IMR-90 (cell line): ENCODE data around the gene HNRNPA3. TPM values are rescaled to one million over a fixed set of nuclear protein-coding genes. Genes with fewer than 3 reads are reported as not detected.

ENCODE experiments used
- ATAC-seq: fragments of 200-7000 bp; cut with Tn5 transposase; 2 replicates; pipeline ENCODE4 v1.9.1; 2020; ENCODE audit warnings: low read depth, mild to moderate bottlenecking, moderate library complexity
- BruUV-seq: library from RNA; stranded (reverse); fragments of 400-500 nt; replicated peaks from 2 replicates; lab custom pipeline; 2021; lab: Mats Ljungman, UMichigan
- CTCF ChIA-PET: fragments of 300-600 bp; formaldehyde crosslinking; extraction: SDS; loops from one replicate; lab custom pipeline; 2021; ENCODE audit warnings: antibody characterized with exemption; lab: Yijun Ruan, JAX
- POLR2A ChIA-PET: fragments of 300-600 bp; sonication (Branson Sonifier 250); formaldehyde crosslinking; loops from one replicate; lab custom pipeline; 2022; ENCODE audit warnings: antibody characterized with exemption; ENCODE audit not compliant: unreplicated experiment; lab: Charles Lee
- DNase-seq: peaks from one replicate; pipeline ENCODE4 v3.0.0; 2013
- H2AFZ ChIP-seq: replicated peaks from 2 replicates; pipeline ENCODE3; 2013; ENCODE audit warnings: low read length, mild to moderate bottlenecking; ENCODE audit not compliant: poor library complexity
- H2AK5ac ChIP-seq: 2 replicates; pipeline ENCODE4 v1.6.1; 2013; ENCODE audit warnings: low read depth, low read length, inconsistent platforms
- H2AK9ac ChIP-seq: replicated peaks from 2 replicates; pipeline ENCODE3; 2013; ENCODE audit warnings: mild to moderate bottlenecking, low read depth, low read length, moderate library complexity; ENCODE audit not compliant: poor library complexity
- H2BK120ac ChIP-seq: 2 replicates; pipeline ENCODE4 v1.6.1; 2013; ENCODE audit warnings: low read depth, low read length, inconsistent platforms
- H2BK15ac ChIP-seq: 3 replicates; pipeline ENCODE4 v1.6.1; 2013; ENCODE audit warnings: low read depth, low read length, inconsistent platforms
- H2BK20ac ChIP-seq: 2 replicates; pipeline ENCODE4 v1.6.1; 2013; ENCODE audit warnings: low read depth, mild to moderate bottlenecking, inconsistent platforms, low read length, moderate library complexity
- H2BK5ac ChIP-seq: 2 replicates; pipeline ENCODE4 v1.6.1; 2013; ENCODE audit warnings: mild to moderate bottlenecking, low read depth, low read length, inconsistent platforms; ENCODE audit not compliant: poor library complexity, severe bottlenecking
- H3K14ac ChIP-seq: replicated peaks from 2 replicates; pipeline ENCODE4 v1.6.1; 2013; ENCODE audit warnings: low read depth, low read length, inconsistent platforms
- H3K18ac ChIP-seq: 2 replicates; pipeline ENCODE4 v1.6.1; 2013; ENCODE audit warnings: low read depth, low read length, control low read depth
- H3K23ac ChIP-seq: 2 replicates; pipeline ENCODE4 v1.6.1; 2013; ENCODE audit warnings: low read depth, low read length, inconsistent platforms
- H3K27ac ChIP-seq: 2 replicates; pipeline ENCODE4 v1.5.1; 2013; ENCODE audit warnings: mild to moderate bottlenecking, control low read depth, low read length; ENCODE audit not compliant: insufficient read depth
- H3K27me3 ChIP-seq: 2 replicates; pipeline ENCODE4 v1.6.1; 2013; ENCODE audit warnings: low read length; ENCODE audit not compliant: control insufficient read depth, insufficient read depth
- H3K36me3 ChIP-seq: 2 replicates; pipeline ENCODE4 v1.6.1; 2013; ENCODE audit warnings: low read length, mixed read lengths; ENCODE audit not compliant: control insufficient read depth, insufficient read depth
- H3K4ac ChIP-seq: 2 replicates; pipeline ENCODE4 v1.6.1; 2013; ENCODE audit warnings: low read depth, low read length, inconsistent platforms
- H3K4me1 ChIP-seq: 2 replicates; pipeline ENCODE4 v1.6.1; 2013; ENCODE audit warnings: low read length, mixed read lengths; ENCODE audit not compliant: control insufficient read depth, insufficient read depth
- H3K4me2 ChIP-seq: 2 replicates; pipeline ENCODE4 v1.6.1; 2013; ENCODE audit warnings: low read depth, mild to moderate bottlenecking, control low read depth, low read length, moderate library complexity
- H3K4me3 ChIP-seq: 2 replicates; pipeline ENCODE4 v1.5.1; 2013; ENCODE audit warnings: low read depth, mild to moderate bottlenecking, control low read depth, low read length, moderate library complexity; ENCODE audit not compliant: insufficient read depth
- H3K56ac ChIP-seq: 2 replicates; pipeline ENCODE4 v1.6.1; 2013; ENCODE audit warnings: low read length, inconsistent platforms; ENCODE audit not compliant: insufficient read depth; ENCODE audit errors: extremely low read depth
- H3K79me1 ChIP-seq, 2 experiments: 2 replicates each; pipeline ENCODE4 v1.6.1; 2013; ENCODE audit warnings: low read length in 2 of 2, inconsistent platforms in 1 of 2, low read depth in 1 of 2
- H3K9ac ChIP-seq: 2 replicates; pipeline ENCODE4 v1.6.1; 2013; ENCODE audit warnings: low read depth, low read length, control low read depth
- H3K9me1 ChIP-seq: 2 replicates; pipeline ENCODE4 v1.6.1; 2013; ENCODE audit warnings: low read length, inconsistent platforms; ENCODE audit not compliant: insufficient read depth
- H3K9me3 ChIP-seq: 2 replicates; pipeline ENCODE4 v1.6.1; 2013; ENCODE audit warnings: low read length; ENCODE audit not compliant: control insufficient read depth, insufficient read depth
- H4K20me1 ChIP-seq: 2 replicates; pipeline ENCODE4 v1.6.1; 2013; ENCODE audit warnings: low read length, inconsistent platforms; ENCODE audit not compliant: insufficient read depth
- H4K5ac ChIP-seq: 2 replicates; pipeline ENCODE4 v1.6.1; 2013; ENCODE audit warnings: mild to moderate bottlenecking, low read depth, low read length, control low read depth
- H4K8ac ChIP-seq, 2 experiments: 2 replicates each; pipeline ENCODE4 v1.6.1; 2013; ENCODE audit warnings: low read depth in 2 of 2, low read length in 2 of 2, control low read depth in 1 of 2, inconsistent platforms in 1 of 2
- H4K91ac ChIP-seq: 2 replicates; pipeline ENCODE4 v1.6.1; 2013; ENCODE audit warnings: low read depth, low read length, inconsistent platforms; ENCODE audit not compliant: insufficient read depth
- CEBPB ChIP-seq: IDR thresholded peaks from 2 replicates; pipeline ENCODE4 v1.6.1; 2012; ENCODE audit warnings: low read depth, low read length, improper control_type of control experiment
- CHD1 ChIP-seq: IDR thresholded peaks from 2 replicates; pipeline ENCODE4 v1.6.1; 2012; ENCODE audit warnings: low read depth, low read length, improper control_type of control experiment
- FOS ChIP-seq: fragments of 150-350 bp; IDR thresholded peaks from 2 replicates; pipeline ENCODE4 v1.6.1; 2016; ENCODE audit warnings: low read depth, low read length
- WGBS, 2 experiments: methylation state at CpG; one replicate each; pipeline versions ENCODE4 v1.1.5 to v1.1.7; 2013; ENCODE audit warnings: missing lambda C conversion rate in 2 of 2; ENCODE audit not compliant: insufficient read length in 1 of 2; ENCODE audit errors: extremely low coverage in 2 of 2; 5-methylcytosine and 5-hydroxymethylcytosine counted together
- dilution Hi-C: fragments of 300-500 bp; cut with HindIII; formaldehyde crosslinking; loops from one replicate; pipeline ENCODE4 v1.14.3; 2018; ENCODE audit warnings: low sequenced_read_pairs; ENCODE audit not compliant: unreplicated experiment
- in situ Hi-C: fragments of 300-500 bp; cut with MboI; formaldehyde crosslinking; loops from 3 replicates; pipeline ENCODE4 v1.14.3; 2019; ENCODE audit warnings: low sequenced_read_pairs, inconsistent platforms, mixed read lengths
- intact Hi-C: fragments of 100-400 bp; cut with micrococcal nuclease; formaldehyde crosslinking; loops from 2 replicates; pipeline ENCODE4 v1.10.0; 2022
- polyA plus RNA-seq, 3 experiments: library from polyadenylated mRNA; depleted of rRNA; stranded (reverse); fragments of >200 nt; gene quantifications; 2 replicates each; pipeline ENCODE4 v1.2.3, GENCODE V29; 2012; ENCODE audit warnings: low replicate concordance in 1 of 3
- total RNA-seq: library from RNA; depleted of rRNA; stranded (reverse); fragments of >200 nt; gene quantifications from 2 replicates; pipeline ENCODE4 v1.2.3, GENCODE V29; 2012

The HNRNPA3 gene
- total and polyA plus RNA-seq, 2 of the 4 experiments (the other 2 are of a cell fraction): 18.6 to 111 TPM

DNA sequence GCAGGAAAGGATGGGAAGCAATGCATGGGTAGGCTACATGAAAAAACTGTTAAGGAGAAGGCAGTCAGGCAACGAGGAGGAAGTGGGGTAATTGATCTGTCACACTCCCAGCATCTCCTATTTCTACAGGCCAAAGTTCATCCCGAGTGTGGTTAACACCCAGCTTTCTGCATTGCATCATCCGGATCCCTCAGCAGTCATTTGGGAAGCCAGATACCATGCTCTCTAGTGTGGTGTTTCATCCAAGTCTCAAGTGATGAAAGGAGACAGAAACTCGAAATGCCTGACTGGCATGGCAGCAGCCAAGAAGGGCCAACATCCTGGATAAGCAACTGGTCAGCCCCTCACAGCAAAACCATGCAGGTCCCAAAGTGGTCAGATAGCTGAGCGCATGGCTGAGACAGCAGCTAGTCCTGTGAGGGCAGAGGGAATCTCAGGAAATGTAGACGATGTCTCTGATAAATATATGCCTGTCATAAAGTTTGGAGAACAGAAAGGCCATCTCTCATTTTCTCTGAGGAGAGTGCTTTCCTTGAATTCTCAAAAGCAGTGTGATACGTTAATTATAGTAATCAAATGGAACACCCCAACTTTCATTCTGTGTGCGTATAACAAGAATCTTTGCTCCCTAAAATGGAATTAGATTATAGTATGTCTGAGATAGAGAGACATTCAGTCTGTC is 24.8 kb upstream of the HNRNPA3 start:
- Histone ChIP-seq H3K27me3 (peaks cover 2% of the 10 kb centered on the region; the same call in 1 of the 2 replicates), H2BK15ac (no peak overlapping the region; the same call in 2 of the 3 replicates), H2BK20ac (peak overlapping the region; percentile 54), H4K8ac (peak overlapping the region in 1 of 2 experiments; percentile 36; a peak in 2 of 4 replicates), H2BK120ac (peak overlapping the region; percentile 16), H3K56ac (no peak overlapping the region), H3K9me3 (no peaks in the 10 kb centered on the region), H3K9ac (no peak overlapping the region), H3K79me1 (no peaks in the 10 kb centered on the region), H2BK5ac (no peak overlapping the region), H3K4ac (0 out of 2 replicates have a peak overlapping the region, but pooled peaks have one; percentile 40), H3K4me2 (no peak overlapping the region), H3K36me3 (no peaks in the 10 kb centered on the region), H3K23ac (peak overlapping the region; percentile 84), H3K18ac (no peak overlapping the region), H3K27ac (no peak overlapping the region), H4K91ac (peak overlapping the region; percentile 5; the same call in 1 of the 2 replicates), H3K4me3 (no peak overlapping the region), H4K20me1 (no peaks in the 10 kb centered on the region), H2AK5ac (no peak overlapping the region), H4K5ac (no peak overlapping the region), H2AK9ac (peak overlapping the region; percentile 6), H3K4me1 (peaks cover 4% of the 10 kb centered on the region; the same call in 1 of the 2 replicates), H2AFZ (peak overlapping the region; percentile 54), H3K9me1 (peaks cover 3% of the 10 kb centered on the region), H3K14ac (no peak overlapping the region)
- 40% methylated on average over 2 of the region's 8 CpGs; no CpG with 5 or more reads in 1 of the 2 experiments for WGBS, 2 experiments
- ChIA-PET POLR2A (no interaction called here), CTCF (no interaction called here)
- peak; percentile 46 for DNase-seq
- no peak for TF ChIP-seq FOS
- no peak for TF ChIP-seq CHD1
- peak; percentile 71 for TF ChIP-seq CEBPB
- in situ Hi-C loops (no loop called here), intact Hi-C loops (no loop called here), dilution Hi-C loops (no loop called here)
- peak; percentile 73 for ATAC-seq
- BruUV-seq: no TSS peak
